DND-41 (cell line): ENCODE results near the gene DYNC1LI2.
"Not testable (repeated sequence)": the region's sequence is repeated elsewhere in the genome, so short reads cannot be mapped to it uniquely, and the experiment has no call there.

Source experiments
- EZH2 ChIP-seq: IDR thresholded peaks from 3 replicates; pipeline ENCODE4 v1.6.1; 2012; ENCODE audit warnings: borderline replicate concordance, low read depth, mild to moderate bottlenecking, moderate library complexity, low read length, inconsistent platforms; ENCODE audit not compliant: severe bottlenecking
- TF ChIP-seq, protein P1 (sequence below): IDR thresholded peaks from 2 replicates; pipeline ENCODE4 v1.5.1; 2012; ENCODE audit warnings: borderline replicate concordance, low read length, moderate library complexity, mild to moderate bottlenecking; ENCODE audit not compliant: poor library complexity, severe bottlenecking; ENCODE audit errors: extremely low read depth

DNA sequence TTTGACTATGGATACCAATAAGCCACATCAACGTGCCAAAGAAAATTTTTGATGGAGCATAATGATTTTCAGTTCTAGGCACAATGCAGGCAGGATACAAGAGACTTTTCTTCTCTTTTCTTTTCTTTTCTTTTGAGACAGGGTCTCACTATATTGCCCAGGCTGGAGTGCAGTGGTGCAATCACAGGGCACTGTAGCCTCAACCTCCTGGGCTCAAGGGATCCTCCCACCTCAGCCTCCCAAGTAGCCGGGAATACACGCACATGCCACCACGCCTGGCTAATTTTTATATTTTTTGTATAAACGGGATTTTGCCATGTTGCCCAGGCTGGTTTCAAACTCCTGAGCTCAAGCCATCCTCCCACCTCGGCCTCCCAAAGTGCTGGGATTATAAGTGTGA lies 42.6 kb upstream of the DYNC1LI2 start:
- TF ChIP-seq, protein P1, sequence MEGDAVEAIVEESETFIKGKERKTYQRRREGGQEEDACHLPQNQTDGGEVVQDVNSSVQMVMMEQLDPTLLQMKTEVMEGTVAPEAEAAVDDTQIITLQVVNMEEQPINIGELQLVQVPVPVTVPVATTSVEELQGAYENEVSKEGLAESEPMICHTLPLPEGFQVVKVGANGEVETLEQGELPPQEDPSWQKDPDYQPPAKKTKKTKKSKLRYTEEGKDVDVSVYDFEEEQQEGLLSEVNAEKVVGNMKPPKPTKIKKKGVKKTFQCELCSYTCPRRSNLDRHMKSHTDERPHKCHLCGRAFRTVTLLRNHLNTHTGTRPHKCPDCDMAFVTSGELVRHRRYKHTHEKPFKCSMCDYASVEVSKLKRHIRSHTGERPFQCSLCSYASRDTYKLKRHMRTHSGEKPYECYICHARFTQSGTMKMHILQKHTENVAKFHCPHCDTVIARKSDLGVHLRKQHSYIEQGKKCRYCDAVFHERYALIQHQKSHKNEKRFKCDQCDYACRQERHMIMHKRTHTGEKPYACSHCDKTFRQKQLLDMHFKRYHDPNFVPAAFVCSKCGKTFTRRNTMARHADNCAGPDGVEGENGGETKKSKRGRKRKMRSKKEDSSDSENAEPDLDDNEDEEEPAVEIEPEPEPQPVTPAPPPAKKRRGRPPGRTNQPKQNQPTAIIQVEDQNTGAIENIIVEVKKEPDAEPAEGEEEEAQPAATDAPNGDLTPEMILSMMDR = not testable (repeated sequence)
- not testable (repeated sequence) for TF ChIP-seq EZH2
